PC-9 (cell line): ENCODE measurements around the gene RASAL2. TPM values are rescaled to one million over a fixed set of nuclear protein-coding genes. Genes with fewer than 3 reads are reported as not detected.

Source experiments
- BruUV-seq: library from RNA; stranded (reverse); fragments of 400-500 nt; replicated peaks from 2 replicates; lab custom pipeline; 2021; lab: Mats Ljungman, UMichigan
- CTCF ChIA-PET: fragments of 300-600 bp; sonication (Branson Sonifier 250); formaldehyde crosslinking; loops from one replicate; lab custom pipeline; 2022; ENCODE audit warnings: antibody characterized with exemption; lab: Charles Lee
- POLR2A ChIA-PET: fragments of 300-600 bp; sonication (Branson Sonifier 250); formaldehyde crosslinking; loops from one replicate; lab custom pipeline; 2022; ENCODE audit warnings: antibody characterized with exemption; ENCODE audit not compliant: unreplicated experiment; lab: Charles Lee
- DNase-seq, 2 experiments: peaks; one replicate each; pipeline versions ENCODE4 v3.0.0 to v3.0.0-alpha.2; 2015 to 2022; ENCODE audit warnings: mixed read lengths in 1 of 2
- H2AFZ ChIP-seq: fragments of 200-600 bp; sonication (generic); 2 replicates; pipeline ENCODE4 v1.8.1; 2017; ENCODE audit warnings: antibody characterized with exemption
- H3F3A ChIP-seq: fragments of 200-600 bp; sonication (generic); 2 replicates; pipeline ENCODE4 v1.8.1; 2017; ENCODE audit warnings: antibody characterized with exemption, mild to moderate bottlenecking, low read depth; ENCODE audit not compliant: insufficient read depth
- H3K27ac ChIP-seq: fragments of 200-600 bp; sonication (generic); 2 replicates; pipeline ENCODE4 v1.6.1; 2016; ENCODE audit warnings: mixed run types
- H3K27me3 ChIP-seq: fragments of 200-600 bp; sonication (generic); 2 replicates; pipeline ENCODE4 v1.6.1; 2016; ENCODE audit warnings: low read depth, mixed run types; ENCODE audit not compliant: insufficient read depth
- H3K36me3 ChIP-seq: fragments of 200-600 bp; sonication (generic); 2 replicates; pipeline ENCODE4 v1.6.1; 2016; ENCODE audit warnings: low read depth, mixed run types
- H3K4me1 ChIP-seq: fragments of 200-600 bp; sonication (generic); replicated peaks from 2 replicates; pipeline ENCODE4 v1.6.1; 2016; ENCODE audit warnings: mixed run types; ENCODE audit not compliant: insufficient read depth
- H3K4me2 ChIP-seq: fragments of 200-600 bp; sonication (generic); 2 replicates; pipeline ENCODE4 v1.6.1; 2017; ENCODE audit warnings: mixed run types
- H3K4me3 ChIP-seq: fragments of 200-600 bp; sonication (generic); 2 replicates; pipeline ENCODE4 v1.6.1; 2016; ENCODE audit warnings: mixed run types
- H3K79me2 ChIP-seq: fragments of 200-600 bp; sonication (generic); 2 replicates; pipeline ENCODE4 v1.6.1; 2017; ENCODE audit warnings: low read depth, mixed run types
- H3K9me2 ChIP-seq: fragments of 200-600 bp; sonication (generic); 2 replicates; pipeline ENCODE4 v1.8.1; 2017; ENCODE audit warnings: mild to moderate bottlenecking; ENCODE audit not compliant: insufficient read depth
- H3K9me3 ChIP-seq: fragments of 200-600 bp; sonication (generic); 2 replicates; pipeline ENCODE4 v1.8.1; 2016; ENCODE audit warnings: low read depth; ENCODE audit not compliant: insufficient read depth
- H4K20me1 ChIP-seq: fragments of 200-600 bp; sonication (generic); 2 replicates; pipeline ENCODE4 v1.8.1; 2017; ENCODE audit not compliant: insufficient read depth
- EZH2 ChIP-seq: fragments of 200-600 bp; sonication (generic); IDR thresholded peaks from 2 replicates; pipeline ENCODE4 v1.8.0; 2017; ENCODE audit warnings: antibody characterized with exemption, low read depth
- intact Hi-C: fragments of 100-400 bp; cut with micrococcal nuclease; formaldehyde crosslinking; loops from one replicate; pipeline ENCODE4 v1.10.0; 2022; ENCODE audit not compliant: unreplicated experiment
- total RNA-seq: library from RNA; stranded (reverse); gene quantifications from 2 replicates; pipeline ENCODE4 v1.2.3, GENCODE V29; 2021
- TF ChIP-seq, protein P1 (sequence below): fragments of 200-600 bp; sonication (generic); conservative IDR thresholded peaks from 2 replicates; pipeline ENCODE4 v1.6.1; 2017; ENCODE audit warnings: mixed run types, antibody characterized with exemption, mild to moderate bottlenecking, moderate library complexity

RASAL2 gene
- total RNA-seq, 1 experiment from 2014 or later = 54.1 TPM

DNA sequence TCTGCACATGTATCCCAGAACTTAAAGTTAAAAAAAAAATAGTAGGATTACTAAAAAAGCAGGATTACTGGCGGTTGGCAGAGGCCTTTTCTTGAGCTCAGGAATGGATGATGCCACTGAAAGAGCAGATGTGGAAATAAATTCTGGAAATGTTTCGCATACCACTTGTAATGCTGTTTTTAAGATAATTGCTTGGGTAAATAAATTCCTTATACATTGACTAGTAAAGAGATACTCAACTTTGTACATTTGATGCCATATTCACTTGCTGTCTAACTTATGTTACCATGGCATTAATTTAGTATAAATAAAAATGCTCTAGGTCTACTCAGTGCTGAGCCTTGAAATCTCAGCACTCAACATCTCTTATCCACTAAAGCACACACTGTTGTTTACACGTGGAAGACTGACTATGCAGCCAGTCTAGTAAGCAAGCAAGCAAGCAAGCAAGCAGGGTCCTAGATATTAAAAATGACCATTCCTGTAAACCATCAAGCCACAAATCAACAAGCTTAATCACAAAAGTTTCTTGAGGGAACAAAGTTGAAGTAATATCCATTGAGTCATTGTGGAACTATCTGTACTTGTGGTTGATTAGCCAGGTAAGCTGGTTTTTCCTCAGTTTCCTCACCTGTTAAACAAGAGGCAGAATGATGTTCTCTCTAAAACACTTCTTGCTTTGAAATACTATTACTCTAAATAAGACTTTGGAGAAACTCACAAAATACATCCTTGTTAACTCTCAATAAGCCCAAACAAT, 1.7 kb upstream of the RASAL2 start:
- BruUV-seq = no TSS peak
- no peaks in the 10 kb centered on the region for H3K9me2 ChIP-seq
- peak overlapping the region; percentile 91 for H3K4me2 ChIP-seq
- intact Hi-C loops = loop anchor here (2.0 kb wide), 2 partner anchors 31 to 59 kb away; no protein-coding TSS in a partner anchor
- H3K36me3 ChIP-seq = no peaks in the 10 kb centered on the region
- ChIA-PET POLR2A (interaction anchor here (0.6 to 1.0 kb wide), 6 partner anchors 39 to 237 kb away, joined by 3 to 5 read pairs (median 4); no protein-coding TSS in a partner anchor), CTCF (interaction anchor here (0.6 to 1.4 kb wide), 2 partner anchors 36 to 409 kb away, joined by 3 to 5 read pairs; no protein-coding TSS in a partner anchor)
- peaks cover 7% of the 10 kb centered on the region; the same call in 1 of the 2 replicates for H4K20me1 ChIP-seq
- peak in 1 of 2 experiments; percentile 76 for DNase-seq
- H2AFZ ChIP-seq = no peak overlapping the region
- no peaks in the 10 kb centered on the region for H3K9me3 ChIP-seq
- H3K27ac ChIP-seq = peak overlapping the region; percentile 76
- H3K4me1 ChIP-seq = peaks cover 37% of the 10 kb centered on the region
- peaks cover 39% of the 10 kb centered on the region; the same call in 1 of the 2 replicates for H3F3A ChIP-seq
- H3K27me3 ChIP-seq = no peaks in the 10 kb centered on the region
- H3K4me3 ChIP-seq = peak overlapping the region; percentile 85
- peaks cover 50% of the 10 kb centered on the region for H3K79me2 ChIP-seq
- TF ChIP-seq, protein P1, sequence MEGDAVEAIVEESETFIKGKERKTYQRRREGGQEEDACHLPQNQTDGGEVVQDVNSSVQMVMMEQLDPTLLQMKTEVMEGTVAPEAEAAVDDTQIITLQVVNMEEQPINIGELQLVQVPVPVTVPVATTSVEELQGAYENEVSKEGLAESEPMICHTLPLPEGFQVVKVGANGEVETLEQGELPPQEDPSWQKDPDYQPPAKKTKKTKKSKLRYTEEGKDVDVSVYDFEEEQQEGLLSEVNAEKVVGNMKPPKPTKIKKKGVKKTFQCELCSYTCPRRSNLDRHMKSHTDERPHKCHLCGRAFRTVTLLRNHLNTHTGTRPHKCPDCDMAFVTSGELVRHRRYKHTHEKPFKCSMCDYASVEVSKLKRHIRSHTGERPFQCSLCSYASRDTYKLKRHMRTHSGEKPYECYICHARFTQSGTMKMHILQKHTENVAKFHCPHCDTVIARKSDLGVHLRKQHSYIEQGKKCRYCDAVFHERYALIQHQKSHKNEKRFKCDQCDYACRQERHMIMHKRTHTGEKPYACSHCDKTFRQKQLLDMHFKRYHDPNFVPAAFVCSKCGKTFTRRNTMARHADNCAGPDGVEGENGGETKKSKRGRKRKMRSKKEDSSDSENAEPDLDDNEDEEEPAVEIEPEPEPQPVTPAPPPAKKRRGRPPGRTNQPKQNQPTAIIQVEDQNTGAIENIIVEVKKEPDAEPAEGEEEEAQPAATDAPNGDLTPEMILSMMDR = no peak
- no peak for TF ChIP-seq EZH2

DNA sequence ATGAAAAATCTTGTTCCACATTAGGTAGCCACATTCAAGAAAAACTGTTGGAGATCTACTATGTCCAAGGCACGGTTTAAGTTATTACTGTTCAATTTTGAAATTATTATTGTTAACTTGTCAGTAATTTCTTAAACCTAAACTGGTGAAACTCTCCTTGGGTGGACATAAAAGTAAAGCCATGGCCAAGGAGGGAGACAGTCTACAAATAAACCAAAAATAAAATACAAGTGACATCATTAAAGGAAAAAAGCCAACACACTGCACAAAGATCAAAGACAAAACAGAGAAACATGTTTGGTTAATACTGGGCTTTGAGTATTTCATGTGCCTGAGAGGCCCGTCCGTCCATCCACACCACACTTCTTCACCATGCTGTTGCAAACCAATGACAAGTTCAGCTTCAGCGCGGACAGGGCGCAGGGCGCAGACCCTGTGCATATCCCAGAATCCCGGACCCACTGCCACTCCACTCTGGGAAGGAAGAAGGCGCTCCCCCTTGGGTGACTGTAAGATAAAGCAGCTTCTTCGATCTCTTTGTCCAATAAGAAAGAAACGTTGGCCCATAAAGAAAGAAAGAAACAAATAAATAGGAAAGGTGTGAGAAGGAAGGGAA, 918 bp upstream of the RASAL2 start:
- peak overlapping the region; percentile 86 for H2AFZ ChIP-seq
- no peaks in the 10 kb centered on the region for H3K9me2 ChIP-seq
- intact Hi-C loops = loop anchor here (1.0 to 2.0 kb wide), 4 partner anchors 32 to 145 kb away; no protein-coding TSS in a partner anchor
- no peaks in the 10 kb centered on the region for H3K27me3 ChIP-seq
- TF ChIP-seq, protein P1 = no peak
- TF ChIP-seq EZH2 = no peak
- peak in 1 of 2 experiments; percentile 38 for DNase-seq
- ChIA-PET POLR2A (interaction anchor here (0.5 to 0.6 kb wide), 4 partner anchors 55 to 966 kb away, joined by 3 to 6 read pairs (median 4); no protein-coding TSS in a partner anchor), CTCF (interaction anchor here (0.5 to 1.4 kb wide), 4 partner anchors 37 to 189 kb away, joined by 3 to 5 read pairs (median 4); no protein-coding TSS in a partner anchor)
- peak overlapping the region; percentile 91 for H3K4me2 ChIP-seq
- peaks cover 58% of the 10 kb centered on the region for H3K79me2 ChIP-seq
- BruUV-seq = TSS peak; percentile 68
- peaks cover 7% of the 10 kb centered on the region; the same call in 1 of the 2 replicates for H4K20me1 ChIP-seq
- H3K4me3 ChIP-seq = peak overlapping the region; percentile 85
- no peaks in the 10 kb centered on the region for H3K9me3 ChIP-seq
- peaks cover 44% of the 10 kb centered on the region for H3K4me1 ChIP-seq
- peak overlapping the region; percentile 76 for H3K27ac ChIP-seq
- peaks cover 39% of the 10 kb centered on the region; the same call in 1 of the 2 replicates for H3F3A ChIP-seq
- H3K36me3 ChIP-seq = no peaks in the 10 kb centered on the region

DNA sequence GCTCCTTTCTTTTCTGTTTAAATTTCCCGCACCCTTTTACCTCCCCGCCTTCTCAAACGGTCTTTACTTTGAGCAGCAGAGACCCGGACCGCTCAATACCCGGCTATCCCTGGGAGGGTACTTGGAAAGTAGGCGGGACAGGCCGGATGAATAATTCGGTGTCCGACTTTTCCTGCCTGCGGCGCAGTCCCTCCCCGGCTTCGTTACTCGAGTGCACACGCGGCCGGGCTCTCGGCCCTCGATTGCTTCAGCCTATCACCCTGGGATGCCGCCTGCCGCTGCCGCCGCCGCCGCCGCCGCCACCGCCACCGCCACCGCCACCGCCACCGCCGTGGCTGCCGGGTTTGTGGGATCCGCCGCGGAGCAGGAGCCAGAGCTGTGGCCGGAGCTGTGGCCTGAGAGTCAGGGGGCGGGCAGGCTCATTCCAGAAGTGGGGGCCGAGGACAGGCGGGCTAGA, 382 bp upstream of the RASAL2 start:
- Histone ChIP-seq H3F3A (peaks cover 39% of the 10 kb centered on the region; the same call in 1 of the 2 replicates), H4K20me1 (peaks cover 7% of the 10 kb centered on the region; the same call in 1 of the 2 replicates), H3K36me3 (no peaks in the 10 kb centered on the region), H3K79me2 (peaks cover 63% of the 10 kb centered on the region), H3K27ac (peak overlapping the region; percentile 76), H3K27me3 (no peaks in the 10 kb centered on the region), H3K9me2 (no peaks in the 10 kb centered on the region), H2AFZ (peak overlapping the region; percentile 86), H3K9me3 (no peaks in the 10 kb centered on the region), H3K4me2 (peak overlapping the region; percentile 91), H3K4me1 (peaks cover 49% of the 10 kb centered on the region), H3K4me3 (peak overlapping the region; percentile 85)
- TF ChIP-seq, protein P1 = no peak
- TF ChIP-seq EZH2 = no peak
- intact Hi-C loops = loop anchor here (1.0 to 2.0 kb wide), 4 partner anchors 33 to 145 kb away; no protein-coding TSS in a partner anchor
- DNase-seq = peak; percentile 90 to 91
- BruUV-seq = no TSS peak
- CTCF ChIA-PET = interaction anchor here (0.5 to 0.6 kb wide), 3 partner anchors 57 to 189 kb away, joined by 3 to 4 read pairs (median 3); no protein-coding TSS in a partner anchor
- POLR2A ChIA-PET = interaction anchor here (0.5 to 0.6 kb wide), 4 partner anchors 145 to 965 kb away, joined by 3 to 6 read pairs (median 4); no protein-coding TSS in a partner anchor
